DND-41 (cell line): ENCODE data around the gene ME3.

Source experiments
- ATAC-seq: fragments of 200-7000 bp; cut with Tn5 transposase; 3 replicates; pipeline ENCODE4 v1.9.1; 2021; ENCODE audit warnings: low read depth; ENCODE audit not compliant: insufficient read depth
- DNase-seq: peaks from one replicate; pipeline ENCODE4 v3.0.0-alpha.2; 2020
- H2AFZ ChIP-seq: 2 replicates; pipeline ENCODE4 v1.6.0; 2012; ENCODE audit warnings: low read depth, low read length
- H3K27ac ChIP-seq: 2 replicates; pipeline ENCODE4 v1.5.1; 2012; ENCODE audit warnings: low read length, inconsistent platforms
- H3K27me3 ChIP-seq: fragments of 200-600 bp; sonication (generic); 2 replicates; pipeline ENCODE4 v1.6.0; 2012; ENCODE audit warnings: low read length, mild to moderate bottlenecking, inconsistent platforms; ENCODE audit not compliant: insufficient read depth, poor library complexity
- H3K36me3 ChIP-seq: 2 replicates; pipeline ENCODE4 v1.5.1; 2012; ENCODE audit warnings: low read length, inconsistent platforms; ENCODE audit not compliant: insufficient read depth
- H3K4me1 ChIP-seq: 2 replicates; pipeline ENCODE4 v1.5.1; 2012; ENCODE audit warnings: mild to moderate bottlenecking, low read length; ENCODE audit not compliant: insufficient read depth
- H3K4me2 ChIP-seq: 2 replicates; pipeline ENCODE4 v1.6.0; 2012; ENCODE audit warnings: mild to moderate bottlenecking, moderate library complexity, low read length, inconsistent platforms; ENCODE audit not compliant: insufficient read depth
- H3K4me3 ChIP-seq, 2 experiments: fragments of 200-600 bp in 1 of 2; shearing (Covaris generic) in 1 of 2; 2 replicates each; pipeline ENCODE4 v1.5.1; 2012 to 2016; ENCODE audit warnings: inconsistent platforms in 2 of 2, low read length in 2 of 2, mild to moderate bottlenecking in 2 of 2, low read depth in 1 of 2, moderate library complexity in 1 of 2
- H3K79me2 ChIP-seq: 2 replicates; pipeline ENCODE4 v1.6.0; 2012; ENCODE audit warnings: low read length, inconsistent platforms; ENCODE audit not compliant: insufficient read depth
- H3K9ac ChIP-seq: 2 replicates; pipeline ENCODE4 v1.6.0; 2012; ENCODE audit warnings: low read depth, mild to moderate bottlenecking, inconsistent platforms, low read length, moderate library complexity
- H3K9me3 ChIP-seq: 2 replicates; pipeline ENCODE4 v1.5.1; 2012; ENCODE audit warnings: low read length, moderate library complexity, mild to moderate bottlenecking, inconsistent platforms; ENCODE audit not compliant: insufficient read depth, severe bottlenecking
- H4K20me1 ChIP-seq: 2 replicates; pipeline ENCODE4 v1.6.0; 2012; ENCODE audit warnings: low read length; ENCODE audit not compliant: insufficient read depth
- CTCF ChIP-seq: IDR thresholded peaks from 2 replicates; pipeline ENCODE4 v1.5.1; 2012; ENCODE audit warnings: borderline replicate concordance, low read length, moderate library complexity, mild to moderate bottlenecking; ENCODE audit not compliant: poor library complexity, severe bottlenecking; ENCODE audit errors: extremely low read depth
- EZH2 ChIP-seq: IDR thresholded peaks from 3 replicates; pipeline ENCODE4 v1.6.1; 2012; ENCODE audit warnings: borderline replicate concordance, low read depth, mild to moderate bottlenecking, moderate library complexity, low read length, inconsistent platforms; ENCODE audit not compliant: severe bottlenecking

ME3 gene

GRCh38 chr11:86446163-86446923 lies 226.1 kb downstream of the ME3 start:
- Histone ChIP-seq H2AFZ (no peak overlapping the region), H3K4me1 (no peaks in the 10 kb centered on the region), H3K27ac (no peak overlapping the region), H3K36me3 (no peaks in the 10 kb centered on the region), H3K4me3 (no peak overlapping the region), H3K27me3 (no peaks in the 10 kb centered on the region), H3K9me3 (no peaks in the 10 kb centered on the region), H3K9ac (no peak overlapping the region), H3K79me2 (no peaks in the 10 kb centered on the region), H4K20me1 (no peaks in the 10 kb centered on the region), H3K4me2 (no peak overlapping the region)
- ATAC-seq (no peak), DNase-seq (no peak)
- no peak for TF ChIP-seq CTCF
- no peak for TF ChIP-seq EZH2

- Histone ChIP-seq H4K20me1 (no peaks in the 10 kb centered on the region), H3K9ac (no peak overlapping the region), H2AFZ (no peak overlapping the region), H3K79me2 (no peaks in the 10 kb centered on the region), H3K9me3 (no peaks in the 10 kb centered on the region), H3K4me3 (no peak overlapping the region), H3K4me2 (no peak overlapping the region), H3K4me1 (no peaks in the 10 kb centered on the region), H3K27me3 (no peaks in the 10 kb centered on the region), H3K36me3 (no peaks in the 10 kb centered on the region), H3K27ac (no peak overlapping the region)
- DNase-seq (no peak), ATAC-seq (no peak)
- TF ChIP-seq EZH2 (no peak), CTCF (no peak)
These were observed 227.4 kb downstream of the ME3 start for GRCh38 chr11:86444981-86445380.

- Histone ChIP-seq H2AFZ (no peak overlapping the region), H4K20me1 (no peaks in the 10 kb centered on the region), H3K36me3 (no peaks in the 10 kb centered on the region), H3K4me1 (no peaks in the 10 kb centered on the region), H3K9me3 (no peaks in the 10 kb centered on the region), H3K27me3 (no peaks in the 10 kb centered on the region), H3K4me2 (no peak overlapping the region), H3K4me3 (no peak overlapping the region), H3K27ac (no peak overlapping the region), H3K79me2 (no peaks in the 10 kb centered on the region), H3K9ac (no peak overlapping the region)
- DNase-seq (no peak), ATAC-seq (no peak)
- TF ChIP-seq EZH2: no peak
- no peak for TF ChIP-seq CTCF
These were observed 229.0 kb downstream of the ME3 start for GRCh38 chr11:86443415-86443814.
